Measurements from ENCODE around the gene RASAL3. TPM values are rescaled to one million over a fixed set of nuclear protein-coding genes. Genes with fewer than 3 reads are reported as not detected.

RASAL3 gene
- polyA plus RNA-seq, 2 of the 4 experiments (the other 2 are of a cell fraction) = not detected

GRCh38 chr19:15453091-15453578 lies 11.2 kb downstream of the RASAL3 start:
- DNase-seq (ENCODE audit: low read depth in 1 of 2, low spot score in 1 of 2) = no peak
- H3K4me1 ChIP-seq = 0 out of 3 replicates have a peak, but pooled peaks cover 8% of the 10 kb centered on the region
- H3K4me2 ChIP-seq = no peak overlapping the region
- no peak for FAIRE-seq
- 83% methylated on average over 34 of the region's 44 CpGs for WGBS (ENCODE audit: missing lambda C conversion rate)
- H3K9me3 ChIP-seq = no peaks in the 10 kb centered on the region
- no peak overlapping the region for H3K27ac ChIP-seq
- TF ChIP-seq RAD21 (conservative IDR thresholded peaks at IDR 0.05 in 1 of 2, IDR thresholded peaks at IDR 0.05 in 1 of 2) (no peak), ESRRA (IDR thresholded peaks at IDR 0.05; ENCODE audit: borderline replicate concordance, low read length) (no peak), POLR2A (IDR thresholded peaks at IDR 0.05; ENCODE audit: low read length) (no peak)
- ChIA-PET CTCF (interaction anchor here (1.6 kb wide), 1 partner anchor 151 kb away, joined by 5 read pairs; no protein-coding TSS in a partner anchor), POLR2A (no interaction called here)
- no peak for ATAC-seq
- no peak overlapping the region for H3K4me3 ChIP-seq

GRCh38 chr19:15452111-15453047 lies 12.0 kb downstream of the RASAL3 start:
- TF ChIP-seq HOXB5 (CRISPR knock-in tag; IDR thresholded peaks at IDR 0.05) (peak; percentile 94), FOXS1 (CRISPR knock-in tag; IDR thresholded peaks at IDR 0.05) (no peak), POLR2AphosphoS2 (conservative IDR thresholded peaks at IDR 0.05; ENCODE audit: low read length) (no peak), SREBF2 (IDR thresholded peaks at IDR 0.05) (no peak), GATA3 (IDR thresholded peaks at IDR 0.05; ENCODE audit: borderline replicate concordance) (no peak), RAD21 (conservative IDR thresholded peaks at IDR 0.05 in 1 of 2, IDR thresholded peaks at IDR 0.05 in 1 of 2) (no peak), NFE2L2 (conservative IDR thresholded peaks at IDR 0.05; ENCODE audit: low read length) (no peak), TP53 (CRISPR knock-in tag; IDR thresholded peaks at IDR 0.05) (no peak), JUN (IDR thresholded peaks at IDR 0.05) (no peak)
- 12% methylated on average over 5 of the region's 37 CpGs for WGBS (ENCODE audit: missing lambda C conversion rate)
- no peak overlapping the region for H3K27ac ChIP-seq
- peak overlapping the region; percentile 37; the same call in 1 of the 3 replicates for H3K4me2 ChIP-seq
- DNase-seq (ENCODE audit: low read depth in 1 of 2, low spot score in 1 of 2) (peak; percentile 71 to 86), ATAC-seq (peak; percentile 8 to 72; a peak in 3 of 6 replicates), FAIRE-seq (no peak)
- POLR2A ChIA-PET = interaction anchor here (0.7 kb wide), 1 partner anchor 497 kb away, joined by 4 read pairs; no protein-coding TSS in a partner anchor
- CTCF ChIA-PET = interaction anchor here (1.6 kb wide), 2 partner anchors 103 to 150 kb away, joined by 3 to 5 read pairs; no protein-coding TSS in a partner anchor
- 0 out of 3 replicates have a peak, but pooled peaks cover 8% of the 10 kb centered on the region for H3K4me1 ChIP-seq
- H3K9me3 ChIP-seq = no peaks in the 10 kb centered on the region
- H3K4me3 ChIP-seq = no peak overlapping the region

GRCh38 chr19:15450528-15450890 lies 13.8 kb downstream of the RASAL3 start:
- DNase-seq (ENCODE audit: low read depth in 1 of 2, low spot score in 1 of 2) (no peak), ATAC-seq (no peak), FAIRE-seq (no peak)
- Histone ChIP-seq H3K27ac (peak overlapping the region in 1 of 2 experiments; percentile 97; a peak in 3 of 6 replicates), H3K4me2 (no peak overlapping the region), H3K4me3 (no peak overlapping the region), H3K9me3 (no peaks in the 10 kb centered on the region), H3K4me1 (0 out of 3 replicates have a peak, but pooled peaks cover 8% of the 10 kb centered on the region)
- ChIA-PET CTCF (interaction anchor here (0.7 kb wide), 1 partner anchor 31 kb away, joined by 3 read pairs; no protein-coding TSS in a partner anchor), POLR2A (no interaction called here)
- 88% methylated on average over 1 of the region's 1 CpG for WGBS (ENCODE audit: missing lambda C conversion rate)
- 0 out of 2 replicates have a peak, but pooled peaks have one; percentile 8 for TF ChIP-seq EHMT2 (IDR thresholded peaks at IDR 0.05; ENCODE audit: low read depth)
- no peak for TF ChIP-seq CBX2 (IDR thresholded peaks at IDR 0.05; ENCODE audit: borderline replicate concordance, low read depth)

GRCh38 chr19:15449620-15450527 lies 14.5 kb downstream of the RASAL3 start, which contains the start of gene WIZ:
Gene WIZ (minus strand): TSS chr19:15449956. CDS start chr19:15448307, 1,649 bp downstream.
- ATAC-seq (peak; percentile 41 to 52), FAIRE-seq (no peak), DNase-seq (ENCODE audit: low read depth in 1 of 2, low spot score in 1 of 2) (peak; percentile 66 to 79)
- whole genome bisulfite sequencing (ENCODE audit: missing lambda C conversion rate) = 10% methylated on average over 2 of the region's 77 CpGs
- Histone ChIP-seq H3K4me3 (peak within 1 kb of the TSS; percentile 86), H3K4me2 (peak within 1 kb of the TSS; percentile 98), H3K27ac (peak within 1 kb of the TSS; percentile 97), H3K9me3 (no peaks in the 10 kb centered on the region), H3K4me1 (0 out of 3 replicates have a peak, but pooled peaks cover 8% of the 10 kb centered on the region)
- TF ChIP-seq MAX (IDR thresholded peaks at IDR 0.05) (0 out of 2 replicates have a peak, but pooled peaks have one; percentile 16), SMC3 (IDR thresholded peaks at IDR 0.05) (no peak), MAZ (IDR thresholded peaks at IDR 0.05; ENCODE audit: borderline replicate concordance, low read depth, low read length) (0 out of 2 replicates have a peak, but pooled peaks have one; percentile 30), EHMT2 (IDR thresholded peaks at IDR 0.05; ENCODE audit: low read depth) (0 out of 2 replicates have a peak, but pooled peaks have one; percentile 20), NFE2L2 (conservative IDR thresholded peaks at IDR 0.05; ENCODE audit: low read length) (no peak), JUN (IDR thresholded peaks at IDR 0.05) (peak in 1 of 2 experiments; percentile 75; a peak in 2 of 5 replicates)
- ChIA-PET POLR2A (no interaction called here), CTCF (interaction anchor here (0.7 kb wide), 1 partner anchor 30 kb away, joined by 3 read pairs; no protein-coding TSS in a partner anchor)
